GM18498 (cell line): ENCODE results near the gene SOHLH1.

ENCODE experiments used
- ATAC-seq: cut with Tn5 transposase; IDR thresholded peaks from one replicate; pipeline ENCODE4 v1.9.1; 2021; ENCODE audit warnings: mild to moderate bottlenecking, moderate library complexity; ENCODE audit not compliant: unreplicated experiment

Gene SOHLH1

GRCh38 chr9:135662758-135663450, 36.4 kb downstream of the SOHLH1 start, which contains the start of gene LCN9:
Gene LCN9 (plus strand): TSS chr9:135663309. CDS start chr9:135663322, 13 bp downstream.
- ATAC-seq: no peak

- ATAC-seq: no peak
Measured at GRCh38 chr9:135661816-135662560, 37.3 kb downstream of the SOHLH1 start.

- no peak for ATAC-seq
Measured at GRCh38 chr9:135660407-135660806, 38.9 kb downstream of the SOHLH1 start.

- no peak for ATAC-seq
Measured at GRCh38 chr9:135659252-135659651, 40.0 kb downstream of the SOHLH1 start.

- ATAC-seq: no peak
Measured at GRCh38 chr9:135657416-135657815, 41.9 kb downstream of the SOHLH1 start.

GRCh38 chr9:135655317-135655716, 44.0 kb downstream of the SOHLH1 start:
- no peak for ATAC-seq

GRCh38 chr9:135650408-135650807, 48.9 kb downstream of the SOHLH1 start:
- no peak for ATAC-seq

- no peak for ATAC-seq
Measured at GRCh38 chr9:135649508-135649907, 49.8 kb downstream of the SOHLH1 start.

GRCh38 chr9:135648494-135649410, 50.5 kb downstream of the SOHLH1 start:
- no peak for ATAC-seq

GRCh38 chr9:135647884-135648283, 51.4 kb downstream of the SOHLH1 start:
- ATAC-seq: no peak

- ATAC-seq: no peak
Measured at GRCh38 chr9:135644631-135645218, 54.6 kb downstream of the SOHLH1 start.
